Stimulated activated CD4-positive, alpha-beta T cell treated with anti-CD3 and anti-CD28 coated beads, Interleukin-4, amount 100 ng/mL, for 1 hour (primary cell): ENCODE data around the gene FRS2.
"Not testable (repeated sequence)": the region's sequence is repeated elsewhere in the genome, so short reads cannot be mapped to it uniquely, and the experiment has no call there.

Experiments used
- DNase-seq: peaks from one replicate; pipeline ENCODE4 v3.0.0-alpha.2; 2020

The FRS2 gene

DNA sequence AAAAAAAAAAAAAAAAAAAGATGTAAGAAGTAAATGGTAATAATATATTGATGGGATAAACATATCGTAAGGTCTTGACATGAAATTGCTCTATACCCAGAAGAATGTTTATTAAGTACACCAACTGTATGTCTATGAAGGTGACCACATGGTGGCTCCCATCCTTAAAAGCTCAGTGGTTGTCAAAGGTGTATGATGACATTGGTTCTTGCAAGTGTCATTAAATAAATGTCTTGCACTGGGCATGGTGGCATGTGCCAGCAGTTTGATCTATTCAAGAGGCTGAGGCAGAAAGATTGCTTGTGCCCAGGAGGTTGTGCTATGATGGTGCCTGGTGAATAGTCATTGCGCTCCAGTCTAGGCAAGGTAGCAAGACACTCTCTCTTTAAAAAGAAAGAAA is 125.5 kb downstream of the FRS2 start:
- no peak for DNase-seq

DNA sequence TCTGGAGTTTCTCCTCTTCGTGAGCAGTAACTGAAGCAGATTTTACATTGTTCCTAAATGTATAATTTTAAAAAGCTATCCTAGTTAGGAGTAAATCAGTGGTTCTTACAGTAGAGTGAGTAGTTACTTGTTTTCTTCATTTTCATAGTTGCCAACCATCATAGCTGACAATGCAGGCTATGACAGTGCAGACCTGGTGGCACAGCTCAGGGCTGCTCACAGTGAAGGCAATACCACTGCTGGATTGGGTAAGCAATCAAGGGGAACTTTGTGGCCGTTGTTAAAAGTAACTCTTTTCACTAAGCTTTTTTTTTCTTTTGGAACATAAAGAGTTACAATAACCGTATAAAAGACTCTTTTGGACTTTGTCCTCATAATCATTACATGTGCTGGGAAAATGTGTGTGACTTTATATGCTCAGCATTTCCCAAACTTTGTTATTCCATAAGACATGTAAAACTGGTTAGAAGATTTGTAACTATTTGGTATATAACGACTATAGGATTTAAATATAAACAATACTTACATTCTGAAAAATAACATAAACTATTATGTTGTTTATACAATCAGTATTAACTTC is 128.1 kb downstream of the FRS2 start:
- no peak for DNase-seq

DNA sequence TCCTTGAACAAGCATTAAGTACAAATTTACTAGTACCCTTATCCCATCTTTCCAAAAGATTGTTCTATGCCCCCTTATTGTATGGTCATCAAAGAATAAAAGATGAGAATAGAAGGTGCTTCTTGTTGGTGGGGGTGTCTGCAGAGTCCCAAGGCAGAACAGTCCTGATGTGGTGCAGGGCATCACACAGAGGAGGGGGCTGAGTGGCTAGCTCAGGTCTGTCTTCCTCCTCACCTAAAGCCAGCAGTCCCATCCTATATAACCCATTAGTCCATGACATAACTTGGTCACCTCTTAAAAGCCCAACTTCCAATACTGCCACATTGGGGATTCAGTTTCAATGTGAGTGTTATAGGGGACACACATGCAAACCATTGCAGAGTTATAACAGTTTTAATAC is 130.6 kb downstream of the FRS2 start:
- DNase-seq: no peak

DNA sequence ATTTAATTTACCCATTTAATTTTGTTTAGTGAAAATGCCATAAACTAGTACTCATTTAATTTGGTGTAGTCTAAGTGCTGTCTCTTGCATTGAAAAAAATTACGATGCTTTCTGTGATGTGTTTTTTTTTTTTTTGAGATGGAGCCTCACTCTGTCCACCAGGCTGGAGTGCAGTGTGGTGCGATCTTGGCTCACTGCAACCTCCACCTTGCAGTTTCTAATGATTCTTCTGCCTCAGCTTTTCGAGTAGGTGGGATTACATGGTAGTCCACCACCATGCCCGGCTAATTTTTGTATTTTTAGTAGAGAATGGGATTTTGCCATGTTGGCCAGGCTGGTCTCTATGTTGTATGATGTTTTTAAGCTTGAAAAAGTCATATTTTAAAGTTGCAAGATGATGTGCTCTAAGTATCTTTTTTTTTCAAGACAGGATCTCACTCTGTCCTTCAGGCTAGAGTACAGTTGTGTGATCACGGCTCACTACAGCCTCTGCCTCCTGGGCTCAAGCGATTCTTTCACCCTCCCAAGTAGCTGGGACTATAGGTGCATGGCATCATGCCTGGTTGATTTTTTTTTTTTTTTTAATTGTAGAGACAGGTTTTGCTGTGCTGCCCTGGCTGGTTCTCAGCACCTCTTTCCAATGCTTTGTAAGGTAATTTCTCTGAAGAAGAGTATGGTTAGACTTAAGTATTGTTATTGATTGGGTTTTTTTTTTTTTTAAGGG is 131.9 kb downstream of the FRS2 start:
- no peak for DNase-seq

DNA sequence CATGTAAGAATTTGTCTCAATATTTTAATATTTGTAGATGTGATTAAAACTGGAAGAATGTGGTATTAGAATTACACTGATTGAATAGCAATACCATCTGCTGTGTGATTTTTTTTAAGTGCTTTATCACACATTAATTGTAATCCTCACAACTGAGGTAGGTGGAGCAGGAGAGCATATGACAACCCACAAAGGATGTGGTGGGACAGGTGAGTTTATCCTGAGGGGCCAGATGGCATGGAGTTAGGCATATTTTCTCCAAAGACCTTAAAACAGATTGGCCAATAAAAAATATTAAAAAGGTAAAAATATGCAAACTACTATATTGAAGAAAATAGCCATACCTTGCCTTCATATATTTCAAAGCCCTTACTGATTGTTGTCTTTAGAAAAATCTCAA is 132.8 kb downstream of the FRS2 start:
- DNase-seq: no peak

DNA sequence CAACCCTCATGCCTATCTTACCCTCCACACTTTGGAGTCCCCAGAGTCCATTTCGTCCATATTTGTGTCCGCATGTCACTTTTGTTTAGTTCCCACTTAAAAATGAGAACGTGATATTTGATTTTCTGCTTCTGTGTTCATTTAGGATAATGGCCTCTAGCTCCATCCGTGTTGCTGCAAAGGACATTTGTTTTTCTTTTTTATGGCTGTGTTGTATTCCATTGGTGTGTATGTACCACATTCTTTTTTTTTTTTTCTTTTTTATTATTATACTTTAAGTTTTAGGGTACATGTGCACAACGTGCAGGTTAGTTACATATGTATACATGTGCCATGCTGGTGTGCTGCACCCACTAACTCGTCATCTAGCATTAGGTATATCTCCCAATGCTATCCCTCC is 133.4 kb downstream of the FRS2 start:
- DNase-seq: not testable (repeated sequence)

DNA sequence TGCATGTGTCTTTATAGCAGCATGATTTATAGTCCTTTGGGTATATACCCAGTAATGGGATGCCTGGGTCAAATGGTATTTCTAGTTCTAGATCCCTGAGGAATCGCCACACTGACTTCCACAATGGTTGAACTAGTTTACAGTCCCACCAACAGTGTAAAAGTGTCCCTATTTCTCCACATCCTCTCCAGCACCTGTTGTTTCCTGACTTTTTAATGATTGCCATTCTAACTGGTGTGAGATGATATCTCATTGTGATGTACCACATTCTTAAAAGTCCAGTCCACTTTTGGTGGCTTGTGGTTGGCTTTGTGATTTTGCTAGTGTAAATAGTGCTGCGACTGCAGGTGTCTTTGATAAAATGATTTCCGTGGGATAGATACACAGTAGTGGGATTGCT is 134.1 kb downstream of the FRS2 start:
- DNase-seq: not testable (repeated sequence)

DNA sequence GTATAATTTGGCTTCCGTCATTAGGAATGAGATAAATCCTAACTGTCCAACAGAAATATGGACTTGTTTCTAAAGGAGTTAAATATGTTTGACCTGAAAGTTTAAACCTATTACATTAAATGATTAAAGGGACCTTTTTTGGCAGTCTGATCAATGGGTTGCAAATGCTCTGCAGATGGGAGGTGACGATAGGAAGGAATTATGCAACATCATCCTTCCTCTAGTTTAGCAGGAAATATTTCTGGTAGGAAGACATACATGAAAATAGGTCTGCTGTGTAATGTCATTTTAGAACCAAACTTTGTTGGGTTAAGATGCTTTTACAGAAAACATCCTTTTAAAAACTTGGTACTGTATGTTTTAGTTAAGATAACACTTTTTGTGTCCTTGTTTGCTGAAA is 137.9 kb downstream of the FRS2 start:
- DNase-seq: no peak

DNA sequence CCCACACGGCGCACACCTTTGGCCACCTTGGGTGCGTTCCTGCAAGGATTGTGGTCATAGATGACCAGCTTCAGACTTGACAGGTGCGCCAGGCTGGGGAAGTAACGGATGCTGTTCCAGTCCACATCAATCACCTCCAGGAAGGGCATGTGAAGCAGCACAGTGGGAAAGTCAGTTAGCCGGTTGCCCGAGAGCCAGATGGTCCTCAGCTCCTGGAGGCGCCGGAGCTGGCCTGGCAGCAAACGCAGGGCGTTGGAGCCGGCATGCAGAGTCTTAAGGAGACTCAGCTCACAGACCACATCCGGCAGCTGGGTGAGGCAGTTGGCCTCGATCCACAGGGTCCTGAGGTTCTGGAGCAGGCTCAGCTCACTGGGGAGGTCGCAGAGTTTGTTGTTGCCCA is 139.9 kb downstream of the FRS2 start:
- no peak for DNase-seq

DNA sequence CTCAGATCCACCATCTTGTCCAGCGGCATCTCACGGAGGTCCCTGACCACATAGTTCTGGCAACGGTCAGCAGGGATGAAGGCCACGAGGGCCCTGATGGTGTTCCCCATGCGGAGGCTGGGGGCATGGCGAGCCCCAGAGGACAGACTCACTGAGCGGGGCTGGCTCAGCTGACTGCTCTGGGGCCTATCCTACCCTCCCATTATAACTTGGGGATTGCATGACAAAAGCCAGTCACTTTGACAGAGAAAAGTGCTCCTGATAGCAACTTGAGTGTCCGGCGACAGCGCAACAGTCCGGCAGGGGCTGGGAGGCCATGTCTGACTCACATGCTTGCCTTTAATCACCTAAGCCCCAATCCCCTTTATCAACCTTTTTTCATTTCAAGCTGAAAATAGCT is 140.5 kb downstream of the FRS2 start, which contains the start of gene LRRC10:
Gene LRRC10, minus strand, starts transcription at position 179 of the 400 bp plus-strand sequence. Its CDS starts 69 bp downstream, at position 110.
- no peak for DNase-seq

DNA sequence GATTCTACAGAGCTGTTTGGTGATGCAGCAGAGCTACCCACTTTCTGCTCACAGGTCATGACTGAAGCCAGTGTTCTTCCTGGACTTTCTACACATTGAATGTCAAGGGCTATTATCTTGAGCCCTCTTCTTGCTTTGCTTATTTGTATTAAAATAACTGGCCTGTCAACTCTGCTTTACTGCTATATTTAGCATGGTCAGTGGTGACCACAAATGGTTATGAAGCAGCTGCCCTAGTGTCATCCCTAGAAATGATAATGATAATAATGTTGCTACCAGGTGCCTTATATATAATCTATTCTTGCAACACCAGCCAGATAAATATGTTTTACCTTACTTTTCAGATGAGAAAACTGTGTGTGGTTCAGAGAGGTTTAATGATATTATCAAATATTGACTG is 143.2 kb downstream of the FRS2 start:
- no peak for DNase-seq

DNA sequence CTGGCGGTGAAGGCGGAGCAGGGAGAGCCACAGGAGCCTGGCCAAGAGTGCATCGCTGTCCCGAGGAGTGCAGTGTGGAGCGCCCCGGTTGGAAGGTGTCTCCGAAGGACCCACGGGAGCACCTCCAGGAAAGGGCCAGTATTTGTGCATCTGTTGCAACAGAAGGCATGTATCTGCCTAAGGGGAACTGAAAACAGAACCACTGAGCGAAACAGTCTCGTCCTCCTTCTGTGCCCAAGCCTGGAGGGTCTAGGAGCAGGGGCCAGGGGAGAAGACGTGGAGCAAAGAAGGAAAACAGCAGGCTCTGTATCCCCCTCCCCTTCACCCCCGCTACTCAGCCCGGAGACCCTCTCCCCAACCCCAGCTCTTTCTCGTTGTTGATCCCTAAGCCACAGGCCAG is 145.8 kb downstream of the FRS2 start:
- no peak for DNase-seq

DNA sequence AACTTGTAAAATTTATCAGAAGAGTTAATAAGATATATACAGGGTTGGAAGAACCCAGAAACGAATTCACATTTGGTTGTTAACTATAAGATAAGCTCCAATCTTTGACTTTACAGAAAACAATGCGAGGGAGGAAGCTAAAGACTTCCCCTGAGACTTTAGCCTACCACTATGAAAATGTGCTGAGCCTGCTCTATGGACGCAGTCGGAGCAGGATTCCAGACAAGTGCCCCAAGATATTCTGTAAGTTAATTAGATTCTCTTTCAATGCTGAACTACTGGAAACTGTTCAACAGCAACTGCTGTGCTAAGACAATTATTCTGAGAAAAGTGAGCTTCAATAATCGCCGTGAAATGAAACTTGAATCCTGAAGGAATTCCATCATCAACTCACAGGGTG is 148.9 kb downstream of the FRS2 start:
- no peak for DNase-seq

DNA sequence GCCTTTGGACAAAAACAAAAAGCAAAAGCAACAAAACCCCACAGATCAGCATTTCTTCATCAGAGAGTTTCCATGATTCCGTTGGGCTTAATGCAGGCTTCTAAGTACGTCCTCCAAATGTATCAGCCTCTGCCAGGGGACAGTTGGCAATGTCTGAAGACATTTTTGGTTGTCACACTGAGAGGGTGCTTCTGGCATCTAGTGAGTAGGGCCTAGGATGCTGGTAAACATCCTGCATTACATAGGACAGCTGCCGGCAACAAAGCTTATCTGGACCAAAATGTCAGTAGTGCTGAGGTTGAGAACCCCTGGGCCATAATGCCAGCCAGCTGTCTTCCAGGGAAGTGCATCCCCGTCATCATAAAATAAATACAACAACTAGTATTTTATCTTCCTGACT is 149.9 kb downstream of the FRS2 start:
- DNase-seq: no peak

DNA sequence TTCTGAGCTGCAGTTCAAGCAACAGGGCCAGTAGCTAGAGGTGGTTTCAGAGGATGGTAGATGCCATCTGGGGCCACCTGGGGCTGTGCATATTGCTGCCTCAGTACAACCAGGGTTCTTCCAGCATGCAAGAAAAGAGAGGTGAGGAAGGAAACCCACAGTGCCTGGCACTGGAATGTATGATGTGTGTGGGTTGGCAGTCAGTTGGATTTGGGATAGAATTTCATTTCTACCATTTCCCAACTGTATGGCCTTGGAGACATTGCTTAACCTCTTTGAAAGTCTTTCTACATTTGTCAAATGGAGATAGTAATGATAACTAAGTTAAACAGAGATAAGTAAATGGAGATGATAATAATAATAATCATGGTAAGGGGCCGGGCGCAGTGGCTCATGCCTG is 150.7 kb downstream of the FRS2 start:
- DNase-seq: no peak

DNA sequence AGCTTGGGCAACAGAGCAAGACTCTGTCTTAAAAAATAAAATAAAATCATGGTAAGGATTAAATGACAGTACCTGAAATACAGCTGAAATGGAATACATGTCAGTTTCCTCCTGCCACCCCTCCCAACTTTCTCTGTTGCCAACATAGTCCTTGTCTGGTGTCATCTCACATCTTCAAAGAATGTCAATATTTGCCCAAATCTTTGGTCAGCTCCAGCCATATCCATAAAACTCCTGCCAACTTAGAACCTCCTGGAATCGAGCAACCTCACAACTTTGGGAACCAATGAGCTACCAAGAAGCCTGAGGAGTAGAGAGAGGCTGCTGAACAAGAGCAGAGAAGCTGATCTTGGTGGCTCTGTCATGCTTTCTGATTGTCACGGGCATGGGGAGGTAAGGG is 151.4 kb downstream of the FRS2 start:
- DNase-seq: no peak

DNA sequence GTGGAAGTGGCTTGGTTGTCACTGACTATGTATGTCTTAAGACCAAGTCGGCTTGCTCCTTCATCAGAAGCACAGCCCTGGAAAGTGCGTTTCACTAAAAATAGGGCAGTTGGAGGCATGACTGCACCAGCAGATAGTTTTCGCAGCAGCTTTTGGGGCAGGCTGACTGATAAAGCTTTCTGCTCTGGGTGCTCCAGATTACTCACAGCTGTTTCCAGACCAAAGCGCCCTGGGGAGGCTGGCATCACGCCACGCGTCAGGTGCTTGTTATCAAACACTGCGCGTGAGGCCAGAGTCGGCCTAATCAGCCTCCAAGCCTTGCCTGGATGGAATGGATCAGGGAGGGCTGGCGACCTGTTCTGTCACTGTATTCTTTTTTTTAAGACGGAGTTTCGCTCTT is 153.8 kb downstream of the FRS2 start:
- DNase-seq: no peak

DNA sequence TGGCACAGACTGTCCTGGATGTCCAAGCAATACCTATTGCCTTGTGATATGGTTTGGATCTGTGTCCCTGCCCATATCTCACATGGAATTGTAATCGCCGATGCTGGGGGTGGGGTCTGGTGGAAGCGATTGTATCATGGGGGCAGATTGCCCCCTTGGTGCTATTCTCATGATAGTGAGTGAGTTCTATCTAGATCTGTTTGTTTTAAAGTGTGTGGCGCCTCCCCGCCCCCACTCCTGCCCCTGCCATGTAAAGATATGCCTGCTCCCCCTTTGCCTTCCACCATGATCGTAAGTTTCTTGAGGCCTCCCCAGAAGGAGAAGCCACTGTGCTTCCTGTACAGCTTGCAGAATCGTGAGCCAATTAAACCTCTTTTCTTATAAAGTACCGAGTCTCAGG is 157.3 kb downstream of the FRS2 start:
- DNase-seq: no peak
